KOPT-K1 (cell line): ENCODE data around the gene BCCIP.

Experiments used
- H3K27ac ChIP-seq: fragments of 200-600 bp; sonication (generic); 2 replicates; pipeline ENCODE4 v1.5.1; 2016; ENCODE audit warnings: antibody characterized with exemption, mild to moderate bottlenecking, low read depth, low read length; ENCODE audit not compliant: poor library complexity, severe bottlenecking
- H3K36me3 ChIP-seq: fragments of 200-600 bp; sonication (generic); 2 replicates; pipeline ENCODE4 v1.5.1; 2017; ENCODE audit warnings: antibody characterized with exemption, mild to moderate bottlenecking, low read length, moderate library complexity; ENCODE audit not compliant: insufficient read depth
- H3K9me3 ChIP-seq: fragments of 200-600 bp; sonication (generic); 2 replicates; pipeline ENCODE4 v1.5.1; 2017; ENCODE audit warnings: antibody characterized with exemption, low read length, mild to moderate bottlenecking; ENCODE audit not compliant: insufficient read depth, poor library complexity, severe bottlenecking

BCCIP gene

GRCh38 chr10:125882596-125882995, 59.2 kb downstream of the BCCIP start:
- Histone ChIP-seq H3K36me3 (no peaks in the 10 kb centered on the region), H3K9me3 (no peaks in the 10 kb centered on the region), H3K27ac (no peak overlapping the region)

GRCh38 chr10:125883211-125883610, 59.9 kb downstream of the BCCIP start:
- Histone ChIP-seq H3K36me3 (no peaks in the 10 kb centered on the region), H3K9me3 (no peaks in the 10 kb centered on the region), H3K27ac (no peak overlapping the region)
